Measurements from ENCODE around the gene SPAG16. TPM values are rescaled to one million over a fixed set of nuclear protein-coding genes. Genes with fewer than 3 reads are reported as not detected.

Gene SPAG16
- total RNA-seq, 1 experiment from 2014 or later, result 21.5 TPM

- CTCF ChIA-PET, result no interaction called here
- Mint-ChIP-seq H3K36me3 (ENCODE audit: insufficient read depth, unreplicated experiment) (no peaks in the 10 kb centered on the region), H3K4me1 (ENCODE audit: low read depth, unreplicated experiment) (no peaks in the 10 kb centered on the region), H3K4me3 (ENCODE audit: unreplicated experiment) (no peak overlapping the region), H3K9me3 (ENCODE audit: unreplicated experiment) (peaks cover 11% of the 10 kb centered on the region), H3K27ac (ENCODE audit: unreplicated experiment) (no peak overlapping the region), H3K27me3 (ENCODE audit: insufficient read depth, unreplicated experiment) (no peaks in the 10 kb centered on the region)
- intact Hi-C loops (cut with micrococcal nuclease; ENCODE audit: unreplicated experiment), result no loop called here
- Histone ChIP-seq H3K36me3 (ENCODE audit: control insufficient read depth, insufficient read depth, low read length) (no peaks in the 10 kb centered on the region), H3K9me3 (0 out of 2 replicates have a peak, but pooled peaks cover 4% of the 10 kb centered on the region), H3K4me3 (ENCODE audit: low read depth, low read length) (no peak overlapping the region), H3K4me1 (no peaks in the 10 kb centered on the region), H3K27me3 (replicated peaks; ENCODE audit: control insufficient read depth, insufficient read depth, low read length) (no peaks in the 10 kb centered on the region)
- BruUV-seq (replicated peaks), result no TSS peak
- no peak for TF ChIP-seq CTCF (IDR thresholded peaks at IDR 0.05; ENCODE audit: insufficient read depth in 1 of 2, low read depth in 1 of 2, low read length in 1 of 2, severe bottlenecking in 1 of 2, unreplicated experiment in 1 of 2)
- DNase-seq, result no peak
- POLR2A ChIA-PET, result no interaction called here
These were observed 720.2 kb downstream of the SPAG16 start for GRCh38 chr2:214004463-214004862.

GRCh38 chr2:214005337-214005736, 721.1 kb downstream of the SPAG16 start:
- Mint-ChIP-seq H3K4me1 (ENCODE audit: low read depth, unreplicated experiment) (no peaks in the 10 kb centered on the region), H3K9me3 (ENCODE audit: unreplicated experiment) (peaks cover 11% of the 10 kb centered on the region), H3K4me3 (ENCODE audit: unreplicated experiment) (no peak overlapping the region), H3K27ac (ENCODE audit: unreplicated experiment) (no peak overlapping the region), H3K36me3 (ENCODE audit: insufficient read depth, unreplicated experiment) (no peaks in the 10 kb centered on the region), H3K27me3 (ENCODE audit: insufficient read depth, unreplicated experiment) (no peaks in the 10 kb centered on the region)
- TF ChIP-seq CTCF (IDR thresholded peaks at IDR 0.05; ENCODE audit: insufficient read depth in 1 of 2, low read depth in 1 of 2, low read length in 1 of 2, severe bottlenecking in 1 of 2, unreplicated experiment in 1 of 2), result no peak
- no peaks in the 10 kb centered on the region for H3K4me1 ChIP-seq
- no peak for DNase-seq
- ChIA-PET POLR2A (no interaction called here), CTCF (no interaction called here)
- H3K9me3 ChIP-seq, result 0 out of 2 replicates have a peak, but pooled peaks cover 4% of the 10 kb centered on the region
- H3K36me3 ChIP-seq (ENCODE audit: control insufficient read depth, insufficient read depth, low read length), result no peaks in the 10 kb centered on the region
- intact Hi-C loops (cut with micrococcal nuclease; ENCODE audit: unreplicated experiment), result no loop called here
- H3K27me3 ChIP-seq (replicated peaks; ENCODE audit: control insufficient read depth, insufficient read depth, low read length), result no peaks in the 10 kb centered on the region
- no TSS peak for BruUV-seq (replicated peaks)
- no peak overlapping the region for H3K4me3 ChIP-seq (ENCODE audit: low read depth, low read length)

- peaks cover 11% of the 10 kb centered on the region for H3K9me3 Mint-ChIP-seq (ENCODE audit: unreplicated experiment)
- CTCF ChIA-PET, result no interaction called here
- no peak for TF ChIP-seq CTCF (IDR thresholded peaks at IDR 0.05; ENCODE audit: insufficient read depth in 1 of 2, low read depth in 1 of 2, low read length in 1 of 2, severe bottlenecking in 1 of 2, unreplicated experiment in 1 of 2)
- BruUV-seq (replicated peaks), result no TSS peak
- no peaks in the 10 kb centered on the region for H3K27me3 ChIP-seq (replicated peaks; ENCODE audit: control insufficient read depth, insufficient read depth, low read length)
- no peak overlapping the region for H3K4me3 Mint-ChIP-seq (ENCODE audit: unreplicated experiment)
- no peak overlapping the region for H3K4me3 ChIP-seq (ENCODE audit: low read depth, low read length)
- 0 out of 2 replicates have a peak, but pooled peaks cover 4% of the 10 kb centered on the region for H3K9me3 ChIP-seq
- no peak for DNase-seq
- no peaks in the 10 kb centered on the region for H3K36me3 ChIP-seq (ENCODE audit: control insufficient read depth, insufficient read depth, low read length)
- no peaks in the 10 kb centered on the region for H3K4me1 Mint-ChIP-seq (ENCODE audit: low read depth, unreplicated experiment)
- no peak overlapping the region for H3K27ac Mint-ChIP-seq (ENCODE audit: unreplicated experiment)
- no peaks in the 10 kb centered on the region for H3K36me3 Mint-ChIP-seq (ENCODE audit: insufficient read depth, unreplicated experiment)
- intact Hi-C loops (cut with micrococcal nuclease; ENCODE audit: unreplicated experiment), result no loop called here
- no peaks in the 10 kb centered on the region for H3K27me3 Mint-ChIP-seq (ENCODE audit: insufficient read depth, unreplicated experiment)
- no peaks in the 10 kb centered on the region for H3K4me1 ChIP-seq
- POLR2A ChIA-PET, result no interaction called here
These were observed 722.3 kb downstream of the SPAG16 start for GRCh38 chr2:214006601-214007000.
